T-cell (primary cell): Measurements from ENCODE around the gene KLF6. TPM values are rescaled to one million over a fixed set of nuclear protein-coding genes. Genes with fewer than 3 reads are reported as not detected.

ENCODE experiments used
- ATAC-seq, 4 experiments: fragments of 200-7000 bp in 3 of 4; fragments of 150-1000 bp in 1 of 4; cut with Tn5 transposase; replicated peaks in 1 of 4; 1 replicate in 3 of 4; 2 replicates in 1 of 4; pipeline ENCODE4 v1.10.0; 2021; ENCODE audit warnings: moderate library complexity in 3 of 4, mild to moderate bottlenecking in 2 of 4, moderate number of reproducible peaks in 1 of 4
- CTCF ChIA-PET, 2 donors: fragments of 300-600 bp; sonication (Branson Sonifier 250); formaldehyde crosslinking; loops; one replicate each; lab custom pipeline; 2022; ENCODE audit warnings: antibody characterized with exemption in 2 of 2; lab: Charles Lee
- POLR2A ChIA-PET, 2 donors: fragments of 300-600 bp; sonication (Branson Sonifier 250); formaldehyde crosslinking; loops; one replicate each; lab custom pipeline; 2022; ENCODE audit warnings: antibody characterized with exemption in 2 of 2; lab: Charles Lee
- DNase-seq, 35 experiments: peaks; one replicate each; pipeline versions ENCODE4 v3.0.0 to v3.0.0-alpha.2; 2013 to 2023
- H3K27ac ChIP-seq: one replicate; pipeline ENCODE4 v1.5.1; 2013; ENCODE audit warnings: low read length
- H3K27me3 ChIP-seq, 2 experiments: replicated peaks in 1 of 2; 1 replicate in 1 of 2; 2 replicates in 1 of 2; pipeline versions ENCODE4 v1.6.1 to v1.7.0; 2013; ENCODE audit warnings: low read length in 1 of 2, mixed read lengths in 1 of 2; ENCODE audit not compliant: control insufficient read depth in 2 of 2, insufficient read depth in 2 of 2; ENCODE audit errors: extremely low read depth in 1 of 2
- H3K36me3 ChIP-seq, 2 donors: 1 replicate in 1 of 2; 2 replicates in 1 of 2; pipeline versions ENCODE4 v1.6.1 to v1.7.0; 2013; ENCODE audit warnings: low read length in 1 of 2; ENCODE audit not compliant: control insufficient read depth in 2 of 2, insufficient read depth in 1 of 2; ENCODE audit errors: extremely low read depth in 1 of 2
- H3K4me1 ChIP-seq, 2 experiments: 1 replicate in 1 of 2; 2 replicates in 1 of 2; pipeline versions ENCODE4 v1.6.1 to v1.7.0; 2013; ENCODE audit warnings: low read length in 2 of 2, mixed read lengths in 1 of 2; ENCODE audit not compliant: insufficient read depth in 2 of 2, control insufficient read depth in 1 of 2; ENCODE audit errors: extremely low read depth in 1 of 2
- H3K4me3 ChIP-seq, 2 donors: 1 replicate in 1 of 2; 2 replicates in 1 of 2; pipeline versions ENCODE4 v1.5.1 to v1.7.0; 2013; ENCODE audit warnings: mild to moderate bottlenecking in 2 of 2, low read length in 1 of 2, moderate library complexity in 1 of 2; ENCODE audit not compliant: control insufficient read depth in 1 of 2; ENCODE audit errors: extremely low read depth in 1 of 2
- H3K9me3 ChIP-seq: 2 replicates; pipeline ENCODE4 v1.7.0; 2013
- H3K27ac Mint-ChIP-seq, 2 donors: one replicate each; pipeline ENCODE4 v1.8.0; 2020 to 2021; ENCODE audit warnings: mild to moderate bottlenecking in 2 of 2, mixed read lengths in 2 of 2
- H3K27me3 Mint-ChIP-seq, 2 donors: one replicate each; pipeline ENCODE4 v1.8.0; 2021 to 2022; ENCODE audit warnings: mixed read lengths in 2 of 2
- H3K36me3 Mint-ChIP-seq: one replicate; pipeline ENCODE4 v1.8.0; 2021; ENCODE audit warnings: mixed read lengths
- H3K4me1 Mint-ChIP-seq, 3 donors: one replicate each; pipeline ENCODE4 v1.8.0; 2020 to 2022; ENCODE audit warnings: mixed read lengths in 3 of 3, mild to moderate bottlenecking in 1 of 3
- H3K4me3 Mint-ChIP-seq, 3 donors: one replicate each; pipeline ENCODE4 v1.8.0; 2020 to 2022; ENCODE audit warnings: mild to moderate bottlenecking in 3 of 3, mixed read lengths in 3 of 3, moderate library complexity in 3 of 3
- H3K9me3 Mint-ChIP-seq, 3 donors: one replicate each; pipeline ENCODE4 v1.8.0; 2020 to 2022; ENCODE audit warnings: mixed read lengths in 3 of 3
- WGBS: methylation state at CpG from one replicate; pipeline ENCODE4 v1.1.5; 2013; ENCODE audit warnings: missing lambda C conversion rate; ENCODE audit not compliant: insufficient coverage; 5-methylcytosine and 5-hydroxymethylcytosine counted together
- total RNA-seq, 35 experiments: library from RNA in 6 of 35; stranded (reverse) in 6 of 35; fragments of 120-200 nt in 1 of 35; gene quantifications; one replicate each; pipeline versions ENCODE4 v1.2.1 to v1.2.4 and lab custom pipeline; 2013 to 2026

Gene KLF6
- total RNA-seq, 5 donors from 2014 or later (not counting 1 experiment from before 2014, with no cell fraction given): 285 to 1,180 (median 400) TPM

- no peaks in the 10 kb centered on the region for H3K36me3 Mint-ChIP-seq
These were observed 27.8 kb downstream of the KLF6 start for GRCh38 chr10:3757250-3757637.

GRCh38 chr10:3756360-3756740, 28.7 kb downstream of the KLF6 start:
- no peak for ATAC-seq
- ChIA-PET CTCF (interaction anchor here in 1 of 2 donors (1.0 kb wide), 1 partner anchor 16 kb away, joined by 3 read pairs; no protein-coding TSS in a partner anchor), POLR2A (no interaction called here)
- Histone ChIP-seq H3K4me3 (no peak overlapping the region), H3K36me3 (no peaks in the 10 kb centered on the region), H3K27ac (peak overlapping the region; percentile 97), H3K4me1 (peaks cover 0 to 46% of the 10 kb centered on the region in 2 experiments), H3K9me3 (no peaks in the 10 kb centered on the region), H3K27me3 (no peaks in the 10 kb centered on the region)
- Mint-ChIP-seq H3K9me3 (no peaks in the 10 kb centered on the region), H3K27me3 (peaks cover 0 to 4% of the 10 kb centered on the region in 2 donors), H3K4me1 (peaks cover 31 to 65% (median 53%) of the 10 kb centered on the region in 3 donors), H3K27ac (peak overlapping the region; percentile 39 to 98), H3K36me3 (no peaks in the 10 kb centered on the region), H3K4me3 (no peak overlapping the region)
- no peak for DNase-seq
- no CpG with 5 or more reads among the region's 5 CpGs for WGBS

More at GRCh38 chr10:3757250-3757637, 27.8 kb downstream of the KLF6 start:
- Mint-ChIP-seq H3K9me3 (no peaks in the 10 kb centered on the region), H3K27ac (peak overlapping the region; percentile 96 to 98), H3K4me1 (peaks cover 31 to 72% (median 61%) of the 10 kb centered on the region in 3 donors), H3K27me3 (peaks cover 0 to 4% of the 10 kb centered on the region in 2 donors), H3K4me3 (peak overlapping the region; percentile 37 to 64 (median 59))
- Histone ChIP-seq H3K27ac (peak overlapping the region; percentile 97), H3K36me3 (no peaks in the 10 kb centered on the region), H3K4me3 (no peak overlapping the region), H3K9me3 (no peaks in the 10 kb centered on the region), H3K27me3 (no peaks in the 10 kb centered on the region), H3K4me1 (peaks cover 0 to 46% of the 10 kb centered on the region in 2 experiments)
- ATAC-seq (peak in 3 of 4 experiments; percentile 12 to 22 (median 19)), DNase-seq (no peak)
- WGBS: 19% methylated on average over 3 of the region's 7 CpGs
- CTCF ChIA-PET: interaction anchor here in 1 of 2 donors (0.6 kb wide), 1 partner anchor 17 kb away, joined by 4 read pairs; no protein-coding TSS in a partner anchor
- POLR2A ChIA-PET: interaction anchor here (0.7 to 1.9 kb wide), 7 partner anchors 17 to 53 kb away, joined by 3 to 18 read pairs (median 8); partner anchors contain the start of gene KLF6 (in 1 of the 2)

DNA sequence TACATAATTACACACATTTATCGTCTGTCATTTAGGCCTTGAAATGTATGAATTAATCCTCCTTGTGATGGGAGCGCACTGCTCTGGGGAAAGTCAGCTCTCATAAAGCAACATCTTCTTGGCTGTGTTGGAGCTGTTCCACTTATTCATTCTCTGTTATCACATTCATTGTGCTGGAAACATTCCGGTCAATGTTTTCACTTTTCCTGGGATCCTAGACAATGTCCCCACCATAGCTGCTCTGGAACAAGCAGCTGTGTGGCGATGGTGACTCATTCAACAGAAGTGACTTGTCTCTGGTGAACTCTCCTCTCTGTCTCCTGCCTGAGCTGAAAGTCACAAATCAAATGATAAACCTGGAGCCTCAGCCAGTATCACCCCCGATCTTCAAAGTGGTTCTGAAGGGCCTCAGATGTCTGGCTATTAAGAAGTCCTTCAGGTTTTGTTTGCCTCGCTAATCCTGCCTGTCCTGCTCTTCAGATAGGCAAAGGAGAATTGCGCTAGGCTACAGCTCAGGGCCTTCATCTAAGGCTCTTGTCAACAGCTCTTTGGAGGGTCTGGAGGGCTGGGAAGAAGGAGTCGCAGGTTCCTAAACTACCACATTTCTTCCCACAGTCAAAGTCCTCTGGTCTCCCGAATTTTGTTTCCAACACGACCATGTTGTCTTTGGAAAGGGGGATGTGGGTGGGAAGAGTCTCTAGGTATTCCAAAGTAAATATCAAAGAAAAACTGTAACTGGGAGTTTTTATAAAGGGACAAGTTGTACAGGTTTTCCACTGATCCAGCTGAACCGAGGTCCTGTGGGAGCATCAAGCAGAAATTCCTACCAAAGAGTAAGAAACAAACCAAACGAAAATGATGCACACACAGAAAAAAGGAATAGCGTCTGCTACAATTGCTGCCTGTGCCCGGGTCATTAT, 29.3 kb downstream of the KLF6 start:
- 90% methylated on average over 8 of the region's 14 CpGs for WGBS
- Mint-ChIP-seq H3K27ac (peak overlapping the region; percentile 78 to 98), H3K4me3 (no peak overlapping the region), H3K27me3 (peaks cover 0 to 4% of the 10 kb centered on the region in 2 donors), H3K9me3 (no peaks in the 10 kb centered on the region), H3K4me1 (peaks cover 27 to 58% (median 46%) of the 10 kb centered on the region in 3 donors), H3K36me3 (no peaks in the 10 kb centered on the region)
- no peaks in the 10 kb centered on the region for H3K9me3 ChIP-seq
- ATAC-seq (no peak), DNase-seq (no peak)
- peaks cover 0 to 40% of the 10 kb centered on the region in 2 experiments for H3K4me1 ChIP-seq
- H3K27ac ChIP-seq: peak overlapping the region; percentile 97
- H3K27me3 ChIP-seq: no peaks in the 10 kb centered on the region
- ChIA-PET CTCF (interaction anchor here in 1 of 2 donors (1.0 kb wide), 1 partner anchor 16 kb away, joined by 3 read pairs; no protein-coding TSS in a partner anchor), POLR2A (no interaction called here)
- no peak overlapping the region for H3K4me3 ChIP-seq
- no peaks in the 10 kb centered on the region for H3K36me3 ChIP-seq

DNA sequence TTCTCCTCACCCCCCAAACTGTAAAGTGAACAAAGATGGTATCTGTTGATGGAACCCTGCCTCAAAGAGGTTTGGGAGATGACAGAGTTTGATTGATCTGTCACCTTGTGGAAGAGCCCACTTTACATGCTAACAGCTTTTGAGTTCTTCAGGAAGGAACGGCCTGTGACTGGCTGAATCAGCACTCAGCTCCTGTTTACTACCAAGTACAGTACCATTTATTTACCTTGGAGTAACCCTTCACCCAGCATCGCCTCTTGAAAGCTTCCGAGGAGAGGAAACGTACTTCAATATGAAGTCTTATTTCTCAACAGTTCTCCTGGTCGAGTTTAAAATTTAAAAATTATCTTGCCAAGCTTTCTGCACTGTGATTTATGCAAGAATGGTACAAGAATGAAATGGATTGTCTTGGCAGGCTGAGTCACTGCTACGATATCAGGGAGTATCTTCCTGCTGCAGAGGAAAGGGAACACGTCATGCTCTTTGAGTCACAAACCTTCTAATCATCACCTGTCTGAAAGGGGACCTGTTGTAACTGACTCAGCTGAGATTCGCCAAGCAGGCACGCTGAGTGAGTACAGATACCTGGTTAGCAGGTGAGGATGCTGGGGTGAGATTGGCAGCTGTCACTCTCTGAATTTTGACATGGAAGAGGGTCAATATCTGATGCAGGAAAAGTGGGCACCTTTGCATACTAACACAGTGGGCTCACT, 30.1 kb downstream of the KLF6 start:
- H3K4me1 ChIP-seq: peaks cover 0 to 32% of the 10 kb centered on the region in 2 experiments
- H3K36me3 Mint-ChIP-seq: no peaks in the 10 kb centered on the region
- no peak overlapping the region for H3K4me3 ChIP-seq
- peak overlapping the region; percentile 71 to 78 for H3K27ac Mint-ChIP-seq
- WGBS: 88% methylated on average over 5 of the region's 9 CpGs
- H3K9me3 ChIP-seq: no peaks in the 10 kb centered on the region
- no peaks in the 10 kb centered on the region for H3K27me3 ChIP-seq
- POLR2A ChIA-PET: no interaction called here
- no peak overlapping the region for H3K27ac ChIP-seq
- CTCF ChIA-PET: no interaction called here
- DNase-seq: no peak
- H3K27me3 Mint-ChIP-seq: peaks cover 0 to 4% of the 10 kb centered on the region in 2 donors
- no peaks in the 10 kb centered on the region for H3K36me3 ChIP-seq
- H3K4me3 Mint-ChIP-seq: no peak overlapping the region
- peak in 1 of 4 experiments; percentile 29 for ATAC-seq
- H3K9me3 Mint-ChIP-seq: no peaks in the 10 kb centered on the region
- peaks cover 21 to 55% (median 39%) of the 10 kb centered on the region in 3 donors for H3K4me1 Mint-ChIP-seq

DNA sequence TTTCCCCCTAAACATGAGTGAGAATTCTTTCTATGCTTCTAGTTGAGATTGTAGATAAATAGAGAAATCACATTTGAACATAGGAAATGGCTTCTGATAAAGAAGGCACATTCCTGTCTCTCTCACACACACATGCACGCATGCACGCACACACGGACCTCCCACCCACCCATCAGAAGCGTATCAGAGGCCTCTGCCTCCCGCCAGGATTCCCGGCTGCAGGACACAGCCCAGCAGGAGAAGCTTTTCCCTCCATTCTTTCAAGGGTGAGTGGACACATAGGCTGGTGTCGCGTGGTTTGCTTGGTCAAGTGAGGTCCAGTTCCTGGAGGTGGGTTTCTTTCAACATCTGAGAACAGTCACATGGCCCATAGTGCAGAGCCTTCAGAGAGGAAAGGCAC, 34.2 kb downstream of the KLF6 start:
- DNase-seq (no peak), ATAC-seq (no peak)
- no peaks in the 10 kb centered on the region for H3K36me3 ChIP-seq
- H3K9me3 ChIP-seq: no peaks in the 10 kb centered on the region
- no peak overlapping the region for H3K27ac ChIP-seq
- Mint-ChIP-seq H3K9me3 (no peaks in the 10 kb centered on the region), H3K27me3 (no peaks in the 10 kb centered on the region), H3K4me3 (no peak overlapping the region), H3K4me1 (peaks cover 0 to 18% (median 13%) of the 10 kb centered on the region in 3 donors), H3K27ac (no peak overlapping the region), H3K36me3 (no peaks in the 10 kb centered on the region)
- POLR2A ChIA-PET: no interaction called here
- H3K4me1 ChIP-seq: no peaks in the 10 kb centered on the region
- no peak overlapping the region for H3K4me3 ChIP-seq
- WGBS: 90% methylated on average over 2 of the region's 8 CpGs
- no peaks in the 10 kb centered on the region for H3K27me3 ChIP-seq
- CTCF ChIA-PET: interaction anchor here in 1 of 2 donors (0.5 kb wide), 1 partner anchor 463 kb away, joined by 4 read pairs; no protein-coding TSS in a partner anchor
